Fibroblast of peridontal ligament (primary cell): Measurements from ENCODE around the gene ATF6.
A peak's percentile ranks its signal among the peaks of the same experiment; 100 is the strongest.

Experiments used
- DNase-seq: peaks from one replicate; pipeline ENCODE4 v3.0.0-alpha.2; 2010; ENCODE audit errors: extremely low read depth

The ATF6 gene

DNA sequence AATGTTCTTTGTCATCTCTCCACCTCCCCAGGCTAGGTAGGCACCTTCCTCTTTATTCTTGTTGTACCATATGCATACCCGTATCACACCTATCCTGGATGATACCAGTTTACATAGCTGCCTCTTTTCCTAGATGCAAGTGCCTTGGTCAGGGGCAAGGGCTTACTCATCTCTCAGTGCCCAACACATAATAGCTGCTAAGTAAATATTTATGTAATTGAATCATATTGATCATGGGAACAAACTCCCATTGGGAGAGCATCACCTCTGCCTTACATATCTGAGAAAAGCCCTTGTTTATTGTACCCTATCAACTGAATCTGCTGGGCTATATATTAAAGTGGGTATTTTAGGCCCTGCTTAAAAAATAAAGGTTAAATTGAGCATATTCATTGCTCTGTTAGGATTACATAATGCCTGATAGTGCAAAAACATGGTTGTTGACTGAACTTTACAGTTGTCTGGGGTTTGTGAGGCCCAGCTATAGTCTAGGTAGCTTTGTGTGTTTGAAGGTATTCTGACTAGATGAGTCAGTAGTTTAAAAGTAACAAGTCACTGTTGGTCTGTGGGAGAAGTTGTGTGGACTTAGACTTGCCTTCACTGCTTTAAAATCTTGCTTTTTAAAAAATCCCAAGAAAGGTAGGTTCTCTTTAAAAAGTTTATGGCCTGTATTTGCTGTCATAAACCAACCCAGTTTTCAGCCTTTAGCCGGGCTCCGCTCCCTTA, 174.9 kb downstream of the ATF6 start:
- no peak for DNase-seq

DNA sequence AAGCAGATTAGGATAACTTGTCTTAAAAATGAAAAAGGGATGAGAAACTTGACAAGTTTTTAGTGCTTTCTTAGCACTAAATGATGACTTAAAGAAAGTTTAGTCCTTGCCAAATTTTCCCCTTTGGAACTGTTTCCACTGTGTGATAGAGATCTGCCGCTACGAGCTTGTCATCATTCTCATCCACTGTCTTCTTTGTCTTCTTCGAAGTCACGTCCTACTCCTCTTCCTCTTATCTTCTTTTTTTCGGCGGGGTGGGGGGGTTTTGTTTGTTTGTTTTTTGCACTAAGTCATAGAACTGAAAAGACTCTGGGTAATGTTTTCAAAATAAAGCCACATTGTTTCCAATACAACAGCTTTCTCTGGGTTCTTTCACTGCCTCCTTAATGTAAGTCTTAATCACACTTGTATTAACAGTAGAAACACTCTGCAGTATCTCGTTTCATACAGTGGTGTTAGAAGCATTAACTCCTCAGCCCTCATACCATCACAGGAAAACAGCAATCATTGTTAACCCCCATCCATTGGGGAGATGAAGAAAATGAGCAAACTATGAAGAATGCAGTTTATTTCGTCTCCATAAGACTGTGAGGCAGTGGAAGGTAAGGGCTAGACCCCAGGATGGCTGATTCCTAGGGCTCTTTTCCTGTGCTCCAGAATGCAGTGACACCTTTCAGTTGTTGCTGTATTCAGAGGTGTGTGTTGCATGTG, 175.8 kb downstream of the ATF6 start:
- DNase-seq, result no peak

DNA sequence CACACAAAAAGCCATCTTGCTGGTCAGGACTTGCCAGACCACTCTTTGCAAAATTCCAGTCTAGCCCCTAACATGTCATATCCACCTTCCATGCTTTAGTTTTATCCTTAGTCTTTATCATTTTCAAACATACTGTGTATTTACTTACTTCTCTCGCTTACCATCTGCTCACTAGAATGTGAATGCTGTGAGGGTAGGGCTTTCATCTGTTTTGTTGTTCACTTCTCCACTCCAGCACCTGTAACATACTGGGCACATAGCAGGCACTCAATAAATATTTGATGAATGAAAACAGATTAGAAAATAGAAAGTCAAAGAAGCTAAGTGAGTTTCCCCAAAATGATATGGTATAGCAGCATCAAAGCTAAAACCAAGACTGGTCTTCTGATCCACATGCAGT, 177.6 kb downstream of the ATF6 start:
- DNase-seq, result no peak

DNA sequence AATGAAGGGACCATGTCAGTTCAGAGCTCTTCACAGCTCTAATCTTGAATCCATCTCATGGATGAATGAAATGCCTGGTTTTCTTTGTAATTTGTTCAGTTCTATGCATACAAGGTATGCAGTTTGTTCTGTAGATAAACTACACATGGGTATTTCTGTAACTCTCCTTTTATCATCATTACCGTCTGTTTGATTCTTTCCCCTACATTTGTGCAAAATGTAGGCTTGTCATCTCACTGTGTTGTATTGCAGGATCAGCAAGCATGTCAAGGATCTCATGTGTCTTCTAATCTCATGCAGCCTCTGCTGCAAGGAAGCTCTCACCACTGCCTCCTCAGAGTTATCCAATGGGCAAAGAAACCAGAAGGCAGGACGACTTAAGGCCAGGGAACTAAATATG, 178.3 kb downstream of the ATF6 start:
- DNase-seq, result no peak

DNA sequence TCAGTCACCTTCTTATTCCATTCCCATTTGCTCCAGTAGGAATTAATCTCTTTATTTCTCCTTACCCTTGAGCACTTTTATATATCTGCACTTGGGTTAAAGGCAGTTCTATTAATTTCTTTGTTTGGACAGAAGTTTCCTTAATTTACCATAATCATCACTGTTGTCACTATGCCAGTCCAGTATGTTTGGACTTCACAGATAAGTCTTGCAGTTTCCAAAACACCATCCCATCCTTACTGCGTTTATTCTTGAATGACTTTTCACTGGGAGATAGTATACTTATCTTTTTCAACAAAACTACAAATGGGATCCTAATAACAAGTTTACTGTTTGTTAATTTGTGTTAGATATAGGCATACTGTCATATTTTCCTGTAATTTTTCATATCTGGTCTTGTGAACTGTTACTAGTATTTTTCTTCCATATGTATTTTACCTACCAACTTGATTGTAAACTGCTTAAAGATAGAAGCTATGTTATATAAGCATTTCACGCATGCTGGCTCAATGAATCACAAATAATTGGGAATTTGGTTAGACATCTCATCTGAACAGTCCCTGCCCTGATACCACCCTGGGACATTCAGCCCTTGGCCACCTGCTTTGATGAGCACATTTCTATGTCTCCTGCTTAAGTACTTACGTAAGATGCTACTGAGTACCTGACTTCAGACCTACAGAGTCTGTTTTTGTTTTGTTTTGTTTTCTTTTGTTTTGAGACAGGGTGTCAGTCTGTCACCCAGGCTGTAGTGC, 179.4 kb downstream of the ATF6 start:
- DNase-seq, result no peak

DNA sequence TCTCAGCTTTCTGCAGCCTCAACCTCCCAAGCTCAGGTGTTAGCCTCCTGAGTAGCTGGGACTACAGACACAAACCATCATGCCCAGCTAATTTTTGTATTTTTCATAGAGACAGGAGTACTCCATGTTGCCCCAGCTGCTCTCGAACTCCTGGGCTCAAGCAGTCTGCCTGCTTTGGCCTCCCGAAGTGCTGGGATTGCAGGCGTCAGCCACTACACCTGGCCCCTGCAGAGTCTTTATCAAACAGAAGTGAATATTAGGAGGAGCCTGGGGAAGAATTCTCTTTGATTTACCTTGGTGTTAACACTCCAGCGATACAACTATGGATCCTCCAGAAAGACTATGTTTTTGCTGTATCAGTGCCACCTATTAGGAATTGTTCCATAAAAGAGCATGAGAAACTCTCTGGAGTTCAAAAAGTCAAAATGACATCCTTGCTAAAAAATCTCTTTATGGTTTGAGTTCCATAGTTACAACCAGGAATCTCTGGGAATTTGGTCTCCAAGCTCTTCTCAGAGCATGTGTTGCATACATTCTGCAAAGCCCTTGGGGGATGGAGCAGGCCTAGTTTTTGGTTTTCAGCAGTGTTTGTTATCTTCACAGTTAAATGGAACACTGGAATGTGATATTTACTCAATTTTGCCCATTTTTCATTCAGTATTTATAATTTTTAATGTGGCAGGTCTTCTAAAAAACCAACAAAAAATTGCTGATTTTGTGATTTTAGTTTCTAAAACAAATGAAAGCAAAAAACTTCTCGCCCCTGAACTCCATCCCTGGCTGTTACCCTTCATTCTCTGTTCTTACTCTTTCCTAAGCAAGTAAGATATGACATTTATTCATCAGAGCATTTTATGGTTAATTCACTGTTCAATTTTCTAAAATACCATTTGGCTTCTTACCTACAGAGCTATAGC, 180.2 kb downstream of the ATF6 start:
- peak; percentile 98 for DNase-seq

DNA sequence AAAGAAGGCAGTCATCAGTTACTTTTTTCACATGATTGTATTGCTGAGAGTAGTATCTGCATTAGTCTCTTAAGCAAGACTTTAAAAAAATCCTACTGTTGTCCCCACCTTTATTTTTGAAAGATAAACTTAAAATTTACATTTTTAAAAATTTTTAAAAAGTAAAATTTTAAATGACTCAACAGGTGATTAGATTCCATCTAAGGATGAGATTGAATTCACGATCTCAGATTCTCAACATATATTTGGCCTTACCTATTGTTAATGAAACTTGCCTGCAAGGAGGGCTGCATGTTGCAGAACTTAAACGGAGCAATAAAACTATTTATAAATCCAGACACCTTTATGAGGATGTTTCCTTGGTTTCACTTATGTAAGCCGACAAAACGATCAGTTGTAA, 182.3 kb downstream of the ATF6 start:
- DNase-seq, result no peak

DNA sequence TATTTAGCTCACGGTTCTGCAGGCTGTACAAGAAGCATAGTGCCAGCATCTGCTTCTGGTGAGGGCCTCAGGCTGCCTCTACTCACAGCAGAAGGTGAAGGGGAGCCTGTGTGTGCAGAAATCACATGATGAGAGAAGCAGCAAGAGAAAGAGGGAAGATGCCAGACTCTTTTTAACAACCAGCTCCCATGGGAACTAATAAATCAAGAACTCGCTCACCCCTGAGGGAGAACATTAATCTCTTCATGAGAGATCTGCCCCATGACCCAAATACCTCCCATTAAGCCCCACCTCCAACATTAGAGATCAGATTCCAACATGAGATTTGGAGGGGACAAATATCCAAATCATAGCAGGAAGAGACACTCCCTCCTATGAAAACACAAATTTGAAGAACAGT, 183.4 kb downstream of the ATF6 start:
- no peak for DNase-seq

DNA sequence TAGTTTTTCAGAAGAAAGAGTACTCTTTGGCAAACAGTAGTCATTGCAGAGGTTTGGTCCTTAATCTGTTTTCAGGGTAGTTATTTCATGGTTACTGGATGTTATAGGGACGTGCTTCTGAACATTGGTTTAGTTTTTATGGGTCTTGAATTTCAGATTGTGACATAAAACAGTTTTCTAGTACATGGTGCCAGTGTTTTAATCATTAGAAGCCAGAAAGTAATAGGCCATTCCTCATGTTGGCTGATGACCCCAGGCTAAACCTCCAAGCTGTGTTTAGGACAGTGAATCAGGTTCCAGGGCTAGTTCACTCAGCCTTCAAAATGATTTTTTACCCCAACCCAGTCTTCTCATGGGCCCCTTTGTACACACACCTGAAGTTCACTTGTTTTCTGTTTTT, 184.3 kb downstream of the ATF6 start:
- no peak for DNase-seq

DNA sequence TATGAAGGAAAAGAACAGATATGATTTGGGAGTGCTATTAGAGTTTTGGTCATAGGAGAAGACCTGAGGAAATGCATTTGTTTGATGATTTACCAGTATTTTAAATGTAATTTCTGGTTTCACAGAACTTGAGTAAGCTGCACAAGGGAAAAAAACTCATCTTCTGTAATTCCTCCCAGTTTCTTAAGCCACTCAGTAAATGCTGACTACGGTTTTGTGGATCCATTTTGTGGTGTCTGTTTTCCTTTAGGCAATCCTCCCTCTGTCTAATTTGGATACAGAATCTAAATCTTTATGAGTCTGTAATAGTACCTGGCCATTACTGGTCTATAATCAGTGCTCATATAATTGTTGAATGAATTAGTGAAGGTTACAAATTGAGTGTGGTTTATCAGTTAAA, 185.5 kb downstream of the ATF6 start:
- DNase-seq, result no peak

DNA sequence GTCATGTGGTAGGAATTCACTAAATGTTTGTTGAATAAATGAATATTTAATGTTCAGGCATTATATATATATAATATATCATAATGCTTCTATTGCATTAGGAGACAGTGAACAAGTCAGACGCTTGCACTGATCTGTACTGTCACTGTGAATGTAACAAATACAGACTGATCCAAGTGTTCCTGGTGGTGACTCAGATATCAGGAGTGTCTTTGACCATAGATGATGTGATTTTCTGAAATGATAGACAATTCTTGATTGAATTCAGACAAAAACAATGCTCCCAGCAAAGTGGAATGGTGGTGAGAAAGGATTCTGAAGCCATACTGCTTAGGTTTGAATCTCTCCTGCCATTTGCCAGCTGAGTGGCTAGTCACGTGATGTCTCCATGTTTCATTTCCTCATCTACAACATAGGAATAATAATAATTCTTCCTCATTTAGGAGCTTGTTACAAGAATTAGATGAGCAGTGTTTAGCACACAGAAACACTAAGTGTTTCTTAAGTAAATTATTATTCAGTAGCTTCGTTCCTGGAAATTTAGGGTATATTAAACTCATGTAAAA, 186.6 kb downstream of the ATF6 start:
- peak; percentile 46 for DNase-seq

DNA sequence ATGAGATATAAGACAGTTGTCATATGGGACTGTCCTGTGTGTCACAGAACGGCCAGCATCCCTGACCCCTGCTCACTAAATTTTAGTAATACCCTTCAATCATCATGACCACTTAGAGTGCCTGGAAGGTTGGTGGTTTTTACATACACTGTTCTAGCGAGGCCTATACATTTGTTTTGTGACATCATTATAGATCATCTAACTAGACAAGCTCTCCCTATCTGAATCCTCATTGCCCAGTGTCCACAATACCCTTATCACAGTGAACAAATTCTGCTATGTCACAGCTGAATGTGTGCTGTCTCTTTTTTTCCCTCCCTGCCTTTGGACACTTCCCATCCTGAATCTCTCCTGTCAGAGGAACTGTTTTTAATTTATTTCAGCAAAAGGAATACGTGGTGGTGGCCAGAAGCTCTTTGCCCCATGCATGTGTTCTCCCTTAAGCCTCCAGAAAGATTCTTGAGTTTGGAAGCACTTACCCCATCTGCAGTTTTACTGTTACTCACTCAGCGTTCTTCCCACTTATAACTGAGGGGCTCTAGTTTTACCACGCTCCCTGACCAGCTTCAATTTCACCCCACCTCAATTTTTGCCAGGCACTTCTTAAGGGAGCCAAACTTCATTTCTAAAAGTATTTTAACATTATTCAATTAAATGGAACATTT, 187.3 kb downstream of the ATF6 start:
- peak; percentile 62 for DNase-seq

DNA sequence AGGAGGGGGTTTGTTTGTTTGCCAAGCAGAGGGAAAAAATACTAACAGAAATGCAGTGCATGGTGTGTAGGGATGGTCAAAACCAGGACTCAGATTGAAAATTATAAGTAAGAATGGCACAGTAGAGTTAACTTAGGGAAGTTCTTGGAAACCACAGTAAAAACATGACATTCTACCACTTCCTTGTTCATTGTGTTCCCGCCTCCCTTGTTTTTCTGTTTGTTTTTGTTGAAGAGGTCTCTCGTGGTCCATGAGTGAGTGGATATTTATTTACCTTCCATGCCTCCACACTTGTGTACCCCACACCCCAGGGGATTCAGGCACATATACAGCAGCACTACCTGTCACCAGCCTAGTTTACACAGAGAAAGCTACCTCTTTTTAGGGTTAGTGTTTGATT, 187.9 kb downstream of the ATF6 start:
- DNase-seq, result no peak

DNA sequence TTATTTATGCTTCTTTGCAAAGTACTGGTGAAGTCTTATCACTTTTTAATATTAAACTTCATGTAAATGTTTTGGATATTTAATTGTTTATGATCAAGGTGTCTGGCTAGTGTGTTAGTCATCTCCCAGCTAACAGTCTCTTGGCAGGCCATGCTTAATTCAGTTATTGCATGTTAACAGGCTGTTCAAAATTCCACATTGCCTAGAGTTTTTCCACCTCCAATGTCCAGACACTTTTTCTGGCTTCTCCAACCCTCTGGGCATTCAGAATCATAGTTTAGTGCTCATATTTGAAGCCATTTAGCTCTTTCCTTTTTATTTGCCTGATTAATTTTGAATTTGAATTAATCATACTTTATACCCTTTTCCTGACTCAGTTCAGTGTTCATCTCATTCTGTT, 188.3 kb downstream of the ATF6 start:
- no peak for DNase-seq

DNA sequence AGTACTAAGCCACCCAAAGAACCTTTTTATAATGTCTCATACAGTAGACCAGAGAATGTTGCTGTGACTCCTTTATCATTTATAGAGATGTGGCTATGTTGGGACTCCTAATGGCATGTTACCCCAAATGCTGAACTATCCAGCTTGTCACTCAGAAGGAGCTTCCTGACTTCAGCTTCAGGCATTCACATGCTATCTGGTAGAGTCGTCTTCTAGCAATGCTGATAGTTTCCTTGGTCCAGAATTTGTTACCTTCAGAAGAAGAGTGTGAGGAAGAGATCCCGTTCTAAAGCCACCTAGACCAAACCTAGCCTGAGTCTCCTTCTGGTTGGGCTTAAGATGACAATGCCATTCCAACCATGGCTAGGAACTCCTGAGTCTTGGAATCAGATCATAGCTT, 189.5 kb downstream of the ATF6 start:
- DNase-seq, result no peak

DNA sequence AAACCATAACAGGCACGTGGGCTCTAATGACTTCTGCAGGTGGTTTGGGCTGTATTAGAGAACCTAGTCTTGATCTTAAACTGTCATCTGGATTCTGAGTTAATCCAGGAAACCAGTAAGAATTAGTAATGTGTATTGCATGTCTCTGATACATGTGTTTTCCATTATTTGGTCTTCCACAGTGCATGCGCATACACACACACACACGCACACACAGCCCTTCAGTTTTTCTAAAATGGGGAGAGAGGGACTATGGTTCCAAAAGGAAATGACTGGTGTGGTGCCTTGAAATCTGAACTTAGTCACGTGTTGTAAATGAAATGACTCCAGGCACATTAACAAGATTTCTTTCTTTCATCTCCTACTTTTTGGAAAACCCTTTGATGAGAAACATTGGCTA, 190.0 kb downstream of the ATF6 start:
- peak; percentile 96 for DNase-seq

DNA sequence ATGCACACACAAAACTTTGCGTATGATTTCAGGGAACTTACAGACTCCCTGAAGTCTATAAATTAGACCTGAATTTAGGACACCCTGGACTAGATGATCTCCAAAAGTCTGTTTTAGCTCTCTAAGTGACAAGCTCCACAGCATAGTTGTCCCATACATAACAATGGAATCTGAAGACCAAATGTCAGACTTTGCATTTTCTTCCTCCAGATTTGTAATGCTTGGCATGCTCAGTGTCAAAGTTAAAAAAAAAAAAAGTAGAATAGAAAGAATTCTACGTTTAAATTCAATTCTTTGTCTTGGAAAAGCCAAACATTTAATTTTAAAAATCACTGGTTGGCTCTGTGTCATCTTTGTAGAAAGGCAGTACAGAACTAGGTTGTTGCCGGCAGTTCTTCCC, 190.8 kb downstream of the ATF6 start:
- no peak for DNase-seq

DNA sequence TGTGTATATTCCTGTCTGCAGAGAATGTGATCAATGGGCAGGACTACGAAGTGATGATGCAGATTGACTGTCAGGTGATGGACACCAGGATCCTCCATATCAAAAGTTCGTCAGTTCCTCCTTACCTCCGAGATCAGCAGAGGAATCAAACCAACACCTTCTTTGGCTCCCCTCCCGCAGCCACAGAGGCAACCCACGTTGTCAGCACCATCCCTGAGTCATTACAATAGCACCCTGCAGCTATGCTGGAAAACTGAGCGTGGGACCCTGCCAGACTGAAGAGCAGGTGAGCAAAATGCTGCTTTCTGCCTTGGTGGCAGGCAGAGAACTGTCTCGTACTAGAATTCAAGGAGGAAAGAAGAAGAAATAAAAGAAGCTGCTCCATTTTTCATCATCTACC, 192.3 kb downstream of the ATF6 start:
- DNase-seq, result no peak

DNA sequence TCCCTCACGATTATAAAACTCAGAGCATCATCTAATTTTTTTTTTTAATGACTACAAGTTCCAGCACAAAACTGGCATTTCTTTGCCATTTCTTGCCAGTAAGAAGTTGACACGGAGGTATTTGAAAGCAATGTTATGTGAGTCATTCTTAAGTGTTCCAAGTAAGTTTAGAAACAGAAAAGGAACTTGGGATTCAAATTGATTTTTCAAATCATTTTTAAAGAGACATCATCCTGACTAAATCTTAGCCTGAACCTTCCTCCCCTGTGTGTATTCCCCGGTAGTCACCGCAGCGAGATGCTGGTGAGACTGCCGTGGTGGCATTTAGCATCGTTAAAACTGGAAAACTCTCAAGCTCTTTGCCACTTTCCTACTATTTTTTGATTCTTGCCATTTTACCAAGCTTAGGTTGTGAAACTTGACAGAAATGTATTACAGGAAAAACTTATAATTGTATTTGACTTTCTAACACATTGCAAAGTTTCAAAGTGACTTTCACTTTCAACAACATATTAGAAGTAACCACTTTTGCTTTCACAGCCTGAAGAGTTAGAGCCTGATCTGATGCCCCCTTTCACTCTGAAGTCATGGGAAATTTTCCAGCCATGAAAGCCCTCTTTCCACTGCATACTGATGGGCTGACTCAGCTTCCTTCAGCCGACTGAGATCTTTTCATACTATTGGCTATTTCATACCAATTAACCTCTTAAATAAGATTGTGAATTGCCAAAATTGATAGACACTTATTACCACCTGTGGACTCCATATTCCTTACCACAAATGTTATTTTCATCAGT, 196.2 kb downstream of the ATF6 start:
- peak; percentile 92 for DNase-seq

DNA sequence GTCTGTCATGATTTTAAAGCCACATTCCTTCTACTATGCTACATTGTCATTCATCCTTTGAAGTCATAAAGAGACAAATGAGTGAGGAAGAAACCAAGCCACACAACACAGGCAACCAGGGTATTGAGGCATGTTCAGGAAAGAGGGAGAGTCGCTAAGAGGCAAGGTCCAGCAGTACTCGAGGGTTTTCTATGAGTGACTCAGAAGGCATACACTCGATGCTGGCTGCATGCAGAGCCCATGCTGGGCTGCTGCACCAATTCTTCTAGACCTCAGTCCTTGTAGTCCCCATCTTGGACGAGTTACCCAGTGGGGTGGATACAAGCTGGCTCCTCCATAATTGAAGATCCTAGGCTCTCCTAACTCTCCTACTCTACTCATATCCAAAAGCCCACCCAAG, 199.9 kb downstream of the ATF6 start:
- DNase-seq, result no peak
